Suprapubic skin (tissue), 4 donors: ENCODE data around the gene GPRASP1.
"Not testable (repeated sequence)": the region's sequence is repeated elsewhere in the genome, so short reads cannot be mapped to it uniquely, and the experiment has no call there.

Source experiments
- POLR2A ChIP-seq, 2 donors: fragments of 450-650 bp; IDR thresholded peaks; one replicate each; pipeline ENCODE4 v1.6.1; 2017; ENCODE audit warnings: antibody characterized with exemption in 2 of 2, mild to moderate bottlenecking in 2 of 2, moderate library complexity in 2 of 2
- POLR2AphosphoS5 ChIP-seq, 3 donors: sonication (generic); formaldehyde crosslinking; IDR thresholded peaks; one replicate each; pipeline ENCODE4 v1.6.1; 2017; ENCODE audit warnings: antibody characterized with exemption in 3 of 3

DNA sequence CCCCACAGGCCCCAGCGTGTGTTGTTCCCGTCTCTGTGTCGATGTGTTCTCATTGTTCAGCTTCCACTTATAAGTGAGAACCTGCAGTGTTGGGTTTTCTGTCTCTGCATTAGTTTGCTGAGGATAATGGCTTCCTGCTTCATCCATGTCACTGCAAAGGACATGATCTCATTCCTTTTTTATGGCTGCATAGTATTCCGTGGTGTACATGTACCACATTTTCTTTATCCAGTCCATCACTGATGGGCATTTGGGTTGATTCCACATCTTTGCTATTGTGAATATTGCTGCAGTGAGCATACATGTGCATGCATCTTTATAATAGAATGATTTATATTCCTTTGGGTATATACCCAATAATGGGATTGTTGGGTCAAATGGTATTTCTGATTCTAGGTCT is 12.5 kb downstream of the GPRASP1 start:
- not testable (repeated sequence) for TF ChIP-seq POLR2A, POLR2AphosphoS5 (IDR thresholded peaks at IDR 0.05)
